H9 (cell line): ENCODE data around the gene CENPM. TPM values are rescaled to one million over a fixed set of nuclear protein-coding genes. Genes with fewer than 3 reads are reported as not detected.

ENCODE experiments used
- DNase-seq: peaks from one replicate; pipeline ENCODE4 v3.0.0-alpha.2; 2017
- H2AFZ ChIP-seq: one replicate; pipeline ENCODE4 v1.6.1; 2013; ENCODE audit warnings: mild to moderate bottlenecking, low read length, control low read depth, moderate library complexity
- H2AK5ac ChIP-seq: 2 replicates; pipeline ENCODE4 v1.6.1; 2013; ENCODE audit warnings: low read length, control low read depth, mixed read lengths; ENCODE audit not compliant: insufficient read length
- H2BK120ac ChIP-seq: one replicate; pipeline ENCODE4 v1.6.1; 2013; ENCODE audit warnings: low read depth, mild to moderate bottlenecking, low read length, control low read depth, inconsistent platforms; ENCODE audit not compliant: poor library complexity, severe bottlenecking
- H2BK12ac ChIP-seq: 2 replicates; pipeline ENCODE4 v1.6.1; 2013; ENCODE audit warnings: low read length, control low read depth, mixed read lengths, low read depth; ENCODE audit not compliant: insufficient read length
- H2BK15ac ChIP-seq: 2 replicates; pipeline ENCODE4 v1.6.1; 2013; ENCODE audit warnings: low read depth, low read length, control low read depth
- H2BK20ac ChIP-seq: one replicate; pipeline ENCODE4 v1.6.1; 2013; ENCODE audit warnings: low read depth, mild to moderate bottlenecking, low read length, control low read depth, inconsistent platforms; ENCODE audit not compliant: poor library complexity, severe bottlenecking
- H2BK5ac ChIP-seq: 2 replicates; pipeline ENCODE4 v1.6.1; 2013; ENCODE audit warnings: low read length, control low read depth, mixed read lengths; ENCODE audit not compliant: insufficient read length
- H3K14ac ChIP-seq: 2 replicates; pipeline ENCODE4 v1.6.1; 2013; ENCODE audit warnings: low read length, control low read depth; ENCODE audit not compliant: insufficient read depth
- H3K18ac ChIP-seq: 2 replicates; pipeline ENCODE4 v1.6.1; 2013; ENCODE audit warnings: low read depth, mild to moderate bottlenecking, mixed read lengths, low read length, control low read depth; ENCODE audit not compliant: insufficient read length
- H3K23ac ChIP-seq: 2 replicates; pipeline ENCODE4 v1.6.1; 2013; ENCODE audit warnings: low read length, control low read depth, mixed read lengths, low read depth; ENCODE audit not compliant: insufficient read length
- H3K23me2 ChIP-seq: 2 replicates; pipeline ENCODE4 v1.6.1; 2013; ENCODE audit warnings: low read depth, mild to moderate bottlenecking, mixed read lengths, low read length, control low read depth; ENCODE audit not compliant: insufficient read length, poor library complexity, severe bottlenecking
- H3K27ac ChIP-seq: 2 replicates; pipeline ENCODE4 v1.5.1; 2013; ENCODE audit warnings: low read length, control low read depth, mixed read lengths, low read depth; ENCODE audit not compliant: insufficient read length
- H3K27me3 ChIP-seq: 2 replicates; pipeline ENCODE4 v1.6.1; 2013; ENCODE audit warnings: low read length, control low read depth, inconsistent platforms; ENCODE audit not compliant: insufficient read depth
- H3K4ac ChIP-seq: 2 replicates; pipeline ENCODE4 v1.6.1; 2013; ENCODE audit warnings: low read depth, mild to moderate bottlenecking, control low read depth, inconsistent platforms, low read length, moderate library complexity
- H3K4me1 ChIP-seq: 2 replicates; pipeline ENCODE4 v1.6.1; 2013; ENCODE audit warnings: low read length, control low read depth, inconsistent platforms; ENCODE audit not compliant: insufficient read depth
- H3K4me2 ChIP-seq: 2 replicates; pipeline ENCODE4 v1.6.1; 2013; ENCODE audit warnings: low read length, control low read depth, mixed read lengths; ENCODE audit not compliant: insufficient read length, insufficient read depth
- H3K56ac ChIP-seq: 2 replicates; pipeline ENCODE4 v1.6.1; 2013; ENCODE audit warnings: low read depth, mild to moderate bottlenecking, mixed read lengths, low read length, control low read depth; ENCODE audit not compliant: insufficient read length
- H3K79me1 ChIP-seq: 2 replicates; pipeline ENCODE4 v1.6.1; 2013; ENCODE audit warnings: low read depth, mild to moderate bottlenecking, moderate library complexity, low read length, control low read depth, inconsistent platforms; ENCODE audit not compliant: insufficient read depth, poor library complexity, severe bottlenecking
- H3K79me2 ChIP-seq: 2 replicates; pipeline ENCODE4 v1.6.1; 2013; ENCODE audit warnings: low read length, control low read depth, inconsistent platforms; ENCODE audit not compliant: insufficient read depth
- H3K9ac ChIP-seq: 2 replicates; pipeline ENCODE4 v1.6.1; 2013; ENCODE audit warnings: low read length, control low read depth, mixed read lengths; ENCODE audit not compliant: insufficient read length; ENCODE audit errors: extremely low read depth
- H3K9me3 ChIP-seq: one replicate; pipeline ENCODE4 v1.6.1; 2013; ENCODE audit warnings: low read depth, low read length, inconsistent platforms; ENCODE audit not compliant: control insufficient read depth
- H3T11ph ChIP-seq: one replicate; pipeline ENCODE4 v1.6.1; 2013; ENCODE audit warnings: mild to moderate bottlenecking, low read length, control low read depth, inconsistent platforms
- H4K20me1 ChIP-seq: one replicate; pipeline ENCODE4 v1.6.1; 2013; ENCODE audit not compliant: control insufficient read depth, insufficient read length, insufficient read depth
- H4K5ac ChIP-seq: 2 replicates; pipeline ENCODE4 v1.6.1; 2013; ENCODE audit warnings: low read depth, mild to moderate bottlenecking, mixed read lengths, low read length, control low read depth; ENCODE audit not compliant: insufficient read length
- H4K8ac ChIP-seq: replicated peaks from 2 replicates; pipeline ENCODE4 v1.6.1; 2013; ENCODE audit warnings: low read length, control low read depth, mixed read lengths, low read depth; ENCODE audit not compliant: insufficient read length
- H4K91ac ChIP-seq: 2 replicates; pipeline ENCODE4 v1.6.1; 2013; ENCODE audit warnings: low read depth, mild to moderate bottlenecking, moderate library complexity, mixed read lengths, low read length, control low read depth; ENCODE audit not compliant: insufficient read length
- H3K27ac Mint-ChIP-seq, 3 experiments: 2 replicates in 2 of 3; 3 replicates in 1 of 3; pipeline ENCODE4 v1.8.0; 2020 to 2021; ENCODE audit warnings: mixed read lengths in 3 of 3, mild to moderate bottlenecking in 1 of 3, moderate library complexity in 1 of 3
- H3K27me3 Mint-ChIP-seq: 2 replicates; pipeline ENCODE4 v1.8.0; 2021; ENCODE audit warnings: low read depth, mild to moderate bottlenecking, moderate library complexity, mixed read lengths
- H3K36me3 Mint-ChIP-seq, 3 experiments: 2 replicates in 2 of 3; 3 replicates in 1 of 3; pipeline ENCODE4 v1.8.0; 2020 to 2021; ENCODE audit warnings: low read depth in 3 of 3, mixed read lengths in 3 of 3; ENCODE audit not compliant: insufficient read depth in 1 of 3
- H3K4me1 Mint-ChIP-seq, 2 experiments: 2 replicates each; pipeline ENCODE4 v1.8.0; 2020; ENCODE audit warnings: mixed read lengths in 2 of 2
- H3K4me3 Mint-ChIP-seq, 2 experiments: 2 replicates in 1 of 2; 3 replicates in 1 of 2; pipeline ENCODE4 v1.8.0; 2020 to 2021; ENCODE audit warnings: mild to moderate bottlenecking in 2 of 2, mixed read lengths in 2 of 2, moderate library complexity in 1 of 2
- H3K9me3 Mint-ChIP-seq, 2 experiments: 2 replicates in 1 of 2; 3 replicates in 1 of 2; pipeline ENCODE4 v1.8.0; 2020; ENCODE audit warnings: mild to moderate bottlenecking in 2 of 2, mixed read lengths in 2 of 2, moderate library complexity in 1 of 2
- WGBS: extraction: QIAGEN DNeasy Blood & Tissue Kit; methylation state at CpG from one replicate; pipeline ENCODE4 v1.1.7; 2013; ENCODE audit warnings: missing lambda C conversion rate, low lambda C conversion rate, mixed read lengths; ENCODE audit not compliant: insufficient read length; ENCODE audit errors: extremely low coverage; 5-methylcytosine and 5-hydroxymethylcytosine counted together
- total RNA-seq: library from RNA; stranded (reverse); gene quantifications from 2 replicates; pipeline ENCODE4 v1.2.1, GENCODE V29; 2021
- TF ChIP-seq, protein P1 (sequence below): fragments of 200-600 bp; sonication (generic); conservative IDR thresholded peaks from 3 replicates; pipeline ENCODE4 v1.8.0; 2021; ENCODE audit warnings: antibody characterized with exemption, mild to moderate bottlenecking

Gene CENPM
- total RNA-seq, 1 experiment from 2014 or later: 36.5 TPM

- Histone ChIP-seq H3K27ac (no peak overlapping the region), H2BK15ac (no peak overlapping the region), H3K4me1 (peaks cover 3% of the 10 kb centered on the region; the same call in 1 of the 2 replicates), H3K4me2 (peak overlapping the region; percentile 42), H2BK5ac (no peak overlapping the region), H3T11ph (no peak overlapping the region), H4K91ac (no peak overlapping the region), H4K20me1 (no peaks in the 10 kb centered on the region), H4K8ac (no peak overlapping the region), H3K79me2 (no peaks in the 10 kb centered on the region), H3K23me2 (peaks cover 4% of the 10 kb centered on the region), H2BK12ac (no peak overlapping the region), H2AK5ac (no peak overlapping the region), H4K5ac (no peak overlapping the region), H3K56ac (no peak overlapping the region), H3K4ac (no peak overlapping the region), H3K9ac (no peak overlapping the region), H2AFZ (no peak overlapping the region), H3K9me3 (no peaks in the 10 kb centered on the region), H3K27me3 (peaks cover 11% of the 10 kb centered on the region), H3K18ac (no peak overlapping the region), H2BK120ac (no peak overlapping the region), H2BK20ac (no peak overlapping the region), H3K79me1 (no peaks in the 10 kb centered on the region), H3K14ac (no peak overlapping the region), H3K23ac (no peak overlapping the region)
- DNase-seq: peak; percentile 83
- Mint-ChIP-seq H3K9me3 (no peaks in the 10 kb centered on the region), H3K4me3 (peak overlapping the region; percentile 56 to 83), H3K27ac (0 out of 7 replicates have a peak overlapping the region, but pooled peaks of 1 of the 3 experiments have one; percentile 44), H3K27me3 (peaks cover 79% of the 10 kb centered on the region), H3K4me1 (peaks cover 20 to 24% of the 10 kb centered on the region in 2 experiments), H3K36me3 (peaks cover 0 to 4% (median 3%) of the 10 kb centered on the region in 3 experiments; a peak in 4 of 7 replicates)
- TF ChIP-seq, protein P1, sequence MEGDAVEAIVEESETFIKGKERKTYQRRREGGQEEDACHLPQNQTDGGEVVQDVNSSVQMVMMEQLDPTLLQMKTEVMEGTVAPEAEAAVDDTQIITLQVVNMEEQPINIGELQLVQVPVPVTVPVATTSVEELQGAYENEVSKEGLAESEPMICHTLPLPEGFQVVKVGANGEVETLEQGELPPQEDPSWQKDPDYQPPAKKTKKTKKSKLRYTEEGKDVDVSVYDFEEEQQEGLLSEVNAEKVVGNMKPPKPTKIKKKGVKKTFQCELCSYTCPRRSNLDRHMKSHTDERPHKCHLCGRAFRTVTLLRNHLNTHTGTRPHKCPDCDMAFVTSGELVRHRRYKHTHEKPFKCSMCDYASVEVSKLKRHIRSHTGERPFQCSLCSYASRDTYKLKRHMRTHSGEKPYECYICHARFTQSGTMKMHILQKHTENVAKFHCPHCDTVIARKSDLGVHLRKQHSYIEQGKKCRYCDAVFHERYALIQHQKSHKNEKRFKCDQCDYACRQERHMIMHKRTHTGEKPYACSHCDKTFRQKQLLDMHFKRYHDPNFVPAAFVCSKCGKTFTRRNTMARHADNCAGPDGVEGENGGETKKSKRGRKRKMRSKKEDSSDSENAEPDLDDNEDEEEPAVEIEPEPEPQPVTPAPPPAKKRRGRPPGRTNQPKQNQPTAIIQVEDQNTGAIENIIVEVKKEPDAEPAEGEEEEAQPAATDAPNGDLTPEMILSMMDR: peak; percentile 87
- no CpG with 5 or more reads among the region's 48 CpGs for WGBS
Observed at GRCh38 chr22:41925783-41926460, 21.0 kb downstream of the CENPM start.
